Astrocyte (in vitro differentiated cells and primary cell): Measurements from ENCODE around the gene EHD4. TPM values are rescaled to one million over a fixed set of nuclear protein-coding genes. Genes with fewer than 3 reads are reported as not detected.

Source experiments
- DNase-seq: peaks from one replicate; pipeline ENCODE4 v3.0.0-alpha.2; 2010; ENCODE audit warnings: low read depth
- FAIRE-seq: peaks from 2 replicates; lab custom pipeline; 2011; peaks lifted over from hg19 to GRCh38; lab: Jason Lieb, UNC
- H2AFZ ChIP-seq: 2 replicates; pipeline ENCODE4 v1.6.0; 2012; ENCODE audit warnings: low read depth, low read length, inconsistent platforms
- H3K27ac ChIP-seq: 2 replicates; pipeline ENCODE4 v1.5.1; 2011; ENCODE audit warnings: low read depth, low read length, inconsistent platforms
- H3K27me3 ChIP-seq: 2 replicates; pipeline ENCODE4 v1.6.0; 2011; ENCODE audit warnings: low read length, inconsistent platforms; ENCODE audit not compliant: insufficient read depth
- H3K36me3 ChIP-seq: 2 replicates; pipeline ENCODE4 v1.5.1; 2011; ENCODE audit warnings: low read length, inconsistent platforms; ENCODE audit not compliant: insufficient read depth
- H3K4me1 ChIP-seq: 2 replicates; pipeline ENCODE4 v1.5.1; 2011; ENCODE audit warnings: low read length, inconsistent platforms; ENCODE audit not compliant: insufficient read depth
- H3K4me2 ChIP-seq: 2 replicates; pipeline ENCODE4 v1.6.0; 2012; ENCODE audit warnings: low read length, inconsistent platforms
- H3K4me3 ChIP-seq: 2 replicates; pipeline ENCODE4 v1.5.1; 2011; ENCODE audit warnings: low read depth, mild to moderate bottlenecking, low read length, inconsistent platforms; ENCODE audit not compliant: insufficient read depth
- H3K79me2 ChIP-seq: 2 replicates; pipeline ENCODE4 v1.6.0; 2012; ENCODE audit warnings: mild to moderate bottlenecking, low read length, inconsistent platforms; ENCODE audit not compliant: insufficient read depth
- H3K9ac ChIP-seq: 2 replicates; pipeline ENCODE4 v1.6.0; 2012; ENCODE audit warnings: mild to moderate bottlenecking, low read length, inconsistent platforms
- H3K9me3 ChIP-seq: 2 replicates; pipeline ENCODE4 v1.5.1; 2012; ENCODE audit warnings: low read depth, mild to moderate bottlenecking, low read length, inconsistent platforms; ENCODE audit not compliant: insufficient read depth
- H4K20me1 ChIP-seq: 2 replicates; pipeline ENCODE4 v1.6.0; 2012; ENCODE audit warnings: low read length, inconsistent platforms; ENCODE audit not compliant: insufficient read depth
- H3K27ac Mint-ChIP-seq: one replicate; pipeline ENCODE4 v1.8.0; 2021; ENCODE audit warnings: mild to moderate bottlenecking, mixed read lengths; ENCODE audit not compliant: unreplicated experiment
- H3K27me3 Mint-ChIP-seq: one replicate; pipeline ENCODE4 v1.8.0; 2021; ENCODE audit warnings: low read depth, mixed read lengths; ENCODE audit not compliant: unreplicated experiment
- H3K36me3 Mint-ChIP-seq: one replicate; pipeline ENCODE4 v1.8.0; 2021; ENCODE audit warnings: low read depth, mixed read lengths; ENCODE audit not compliant: unreplicated experiment
- H3K4me1 Mint-ChIP-seq: one replicate; pipeline ENCODE4 v1.8.0; 2021; ENCODE audit warnings: low read depth, mixed read lengths; ENCODE audit not compliant: unreplicated experiment
- H3K4me3 Mint-ChIP-seq: one replicate; pipeline ENCODE4 v1.8.0; 2021; ENCODE audit warnings: mild to moderate bottlenecking, moderate library complexity, mixed read lengths; ENCODE audit not compliant: unreplicated experiment
- H3K9me3 Mint-ChIP-seq: one replicate; pipeline ENCODE4 v1.8.0; 2021; ENCODE audit warnings: mild to moderate bottlenecking, mixed read lengths; ENCODE audit not compliant: unreplicated experiment
- EZH2 ChIP-seq: IDR thresholded peaks from 2 replicates; pipeline ENCODE4 v1.6.1; 2012; ENCODE audit warnings: mild to moderate bottlenecking, low read length, inconsistent platforms; ENCODE audit not compliant: insufficient read depth
- total RNA-seq: library from RNA; stranded (reverse); gene quantifications from 2 replicates; pipeline ENCODE4 v1.2.1, GENCODE V29; 2021
- TF ChIP-seq, protein P1 (sequence below): IDR thresholded peaks from 2 replicates; pipeline ENCODE4 v1.5.1; 2011; ENCODE audit warnings: low read depth, mild to moderate bottlenecking, inconsistent platforms, low read length, moderate library complexity; ENCODE audit not compliant: insufficient read depth

Gene EHD4
- total RNA-seq, 1 donor from 2014 or later: 46.4 TPM

DNA sequence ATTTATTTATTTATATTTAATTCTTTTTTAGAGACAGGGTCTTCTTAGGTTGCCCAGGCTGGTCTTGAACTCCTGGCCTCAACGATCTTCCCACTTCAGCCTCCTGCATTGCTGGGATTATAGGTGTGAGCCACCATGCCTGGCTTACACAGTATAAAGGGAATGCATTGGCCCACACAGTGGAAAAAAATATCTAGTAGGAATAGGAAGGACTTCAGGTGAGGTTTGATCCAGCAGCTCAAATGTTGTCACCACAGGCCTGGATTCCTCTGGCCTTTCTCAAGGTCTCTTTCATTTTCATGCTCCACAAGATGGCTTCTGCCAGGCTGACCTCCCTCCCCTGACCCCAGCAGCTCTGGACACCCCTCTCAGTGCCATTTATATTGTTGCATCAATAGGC, 76.4 kb downstream of the EHD4 start:
- Mint-ChIP-seq H3K27ac (no peak overlapping the region), H3K9me3 (no peaks in the 10 kb centered on the region), H3K36me3 (peaks cover 18% of the 10 kb centered on the region), H3K4me1 (peaks cover 15% of the 10 kb centered on the region), H3K4me3 (no peak overlapping the region), H3K27me3 (no peaks in the 10 kb centered on the region)
- Histone ChIP-seq H3K4me2 (no peak overlapping the region), H3K27me3 (no peaks in the 10 kb centered on the region), H3K9me3 (no peaks in the 10 kb centered on the region), H3K4me3 (no peak overlapping the region), H3K79me2 (no peaks in the 10 kb centered on the region), H3K9ac (no peak overlapping the region), H3K27ac (no peak overlapping the region), H4K20me1 (no peaks in the 10 kb centered on the region), H3K36me3 (peaks cover 13% of the 10 kb centered on the region), H3K4me1 (peaks cover 16% of the 10 kb centered on the region), H2AFZ (no peak overlapping the region)
- no peak for DNase-seq
- FAIRE-seq: no peak
- TF ChIP-seq EZH2: no peak
- TF ChIP-seq, protein P1, sequence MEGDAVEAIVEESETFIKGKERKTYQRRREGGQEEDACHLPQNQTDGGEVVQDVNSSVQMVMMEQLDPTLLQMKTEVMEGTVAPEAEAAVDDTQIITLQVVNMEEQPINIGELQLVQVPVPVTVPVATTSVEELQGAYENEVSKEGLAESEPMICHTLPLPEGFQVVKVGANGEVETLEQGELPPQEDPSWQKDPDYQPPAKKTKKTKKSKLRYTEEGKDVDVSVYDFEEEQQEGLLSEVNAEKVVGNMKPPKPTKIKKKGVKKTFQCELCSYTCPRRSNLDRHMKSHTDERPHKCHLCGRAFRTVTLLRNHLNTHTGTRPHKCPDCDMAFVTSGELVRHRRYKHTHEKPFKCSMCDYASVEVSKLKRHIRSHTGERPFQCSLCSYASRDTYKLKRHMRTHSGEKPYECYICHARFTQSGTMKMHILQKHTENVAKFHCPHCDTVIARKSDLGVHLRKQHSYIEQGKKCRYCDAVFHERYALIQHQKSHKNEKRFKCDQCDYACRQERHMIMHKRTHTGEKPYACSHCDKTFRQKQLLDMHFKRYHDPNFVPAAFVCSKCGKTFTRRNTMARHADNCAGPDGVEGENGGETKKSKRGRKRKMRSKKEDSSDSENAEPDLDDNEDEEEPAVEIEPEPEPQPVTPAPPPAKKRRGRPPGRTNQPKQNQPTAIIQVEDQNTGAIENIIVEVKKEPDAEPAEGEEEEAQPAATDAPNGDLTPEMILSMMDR: no peak

GRCh38 chr15:41895491-41895890, 76.9 kb downstream of the EHD4 start:
- Histone ChIP-seq H3K79me2 (no peaks in the 10 kb centered on the region), H2AFZ (no peak overlapping the region), H3K27ac (no peak overlapping the region), H3K9ac (no peak overlapping the region), H3K4me2 (peak overlapping the region; percentile 76), H3K27me3 (no peaks in the 10 kb centered on the region), H3K36me3 (peaks cover 13% of the 10 kb centered on the region), H3K4me1 (peaks cover 16% of the 10 kb centered on the region), H3K4me3 (no peak overlapping the region), H4K20me1 (no peaks in the 10 kb centered on the region), H3K9me3 (no peaks in the 10 kb centered on the region)
- Mint-ChIP-seq H3K4me1 (peaks cover 15% of the 10 kb centered on the region), H3K9me3 (no peaks in the 10 kb centered on the region), H3K4me3 (no peak overlapping the region), H3K27me3 (no peaks in the 10 kb centered on the region), H3K27ac (peak overlapping the region; percentile 91), H3K36me3 (peaks cover 18% of the 10 kb centered on the region)
- FAIRE-seq (no peak), DNase-seq (no peak)
- TF ChIP-seq, protein P1: no peak
- TF ChIP-seq EZH2: no peak

- Mint-ChIP-seq H3K36me3 (peaks cover 19% of the 10 kb centered on the region), H3K27me3 (no peaks in the 10 kb centered on the region), H3K4me3 (peak overlapping the region; percentile 64), H3K4me1 (peaks cover 15% of the 10 kb centered on the region), H3K9me3 (no peaks in the 10 kb centered on the region), H3K27ac (peak overlapping the region; percentile 91)
- H4K20me1 ChIP-seq: no peaks in the 10 kb centered on the region
- no peak for TF ChIP-seq EZH2
- TF ChIP-seq, protein P1: peak; percentile 4
- H3K36me3 ChIP-seq: peaks cover 13% of the 10 kb centered on the region
- H3K4me2 ChIP-seq: peak overlapping the region; percentile 76
- FAIRE-seq: no peak
- DNase-seq: peak; percentile 71
- H3K4me1 ChIP-seq: peaks cover 16% of the 10 kb centered on the region
- H3K9ac ChIP-seq: peak overlapping the region; percentile 31
- H3K79me2 ChIP-seq: no peaks in the 10 kb centered on the region
- peak overlapping the region; percentile 34 for H3K27ac ChIP-seq
- H3K4me3 ChIP-seq: no peak overlapping the region
- no peaks in the 10 kb centered on the region for H3K27me3 ChIP-seq
- H3K9me3 ChIP-seq: no peaks in the 10 kb centered on the region
- H2AFZ ChIP-seq: peak overlapping the region; percentile 7
Observed at GRCh38 chr15:41894791-41895463, 77.4 kb downstream of the EHD4 start.
